HG02678 (cell line): ENCODE data around the gene TST.

Source experiments
- ATAC-seq: cut with Tn5 transposase; IDR thresholded peaks from one replicate; pipeline ENCODE4 v1.9.1; 2021; ENCODE audit warnings: mild to moderate bottlenecking, moderate library complexity; ENCODE audit not compliant: unreplicated experiment

TST gene

GRCh38 chr22:37032535-37033460 lies 13.6 kb upstream of the TST start:
- no peak for ATAC-seq

- no peak for ATAC-seq
These were observed 12.9 kb upstream of the TST start for GRCh38 chr22:37032134-37032534.

- no peak for ATAC-seq
These were observed 11.5 kb upstream of the TST start for GRCh38 chr22:37030560-37031281.

- no peak for ATAC-seq
These were observed 9.7 kb upstream of the TST start for GRCh38 chr22:37028692-37029674.

GRCh38 chr22:37027556-37027955 lies 8.3 kb upstream of the TST start:
- ATAC-seq = no peak

GRCh38 chr22:37026325-37026724 lies 7.1 kb upstream of the TST start:
- ATAC-seq = no peak

- ATAC-seq = no peak
These were observed 6.3 kb upstream of the TST start for GRCh38 chr22:37025500-37026070.

GRCh38 chr22:37024339-37025157 lies 5.3 kb upstream of the TST start:
- no peak for ATAC-seq

GRCh38 chr22:37023743-37024338 lies 4.6 kb upstream of the TST start:
- no peak for ATAC-seq

GRCh38 chr22:37022483-37023337 lies 3.5 kb upstream of the TST start:
- ATAC-seq = no peak

GRCh38 chr22:37021710-37022482 lies 2.6 kb upstream of the TST start:
- no peak for ATAC-seq

- ATAC-seq = no peak
These were observed 1.8 kb upstream of the TST start for GRCh38 chr22:37021041-37021440.

GRCh38 chr22:37020192-37020479 lies 889 bp upstream of the TST start:
- no peak for ATAC-seq

GRCh38 chr22:37018815-37019308 lies 385 bp downstream of the TST start:
- peak; percentile 18 for ATAC-seq

GRCh38 chr22:37018086-37018814 lies 997 bp downstream of the TST start:
- no peak for ATAC-seq

GRCh38 chr22:37017356-37017755 lies 1.9 kb downstream of the TST start:
- ATAC-seq = no peak
